ENCODE data around the gene ARGFX. TPM values are rescaled to one million over a fixed set of nuclear protein-coding genes. Genes with fewer than 3 reads are reported as not detected.
"Not testable (repeated sequence)": the region's sequence is repeated elsewhere in the genome, so short reads cannot be mapped to it uniquely, and the experiment has no call there.

ARGFX gene
- total RNA-seq, 2 experiments from 2014 or later, result not detected

- H3K4me1 Mint-ChIP-seq, result no peaks in the 10 kb centered on the region
- H3K36me3 Mint-ChIP-seq, result no peaks in the 10 kb centered on the region
- H3K9me3 Mint-ChIP-seq, result no peaks in the 10 kb centered on the region
- no peak overlapping the region for H3K27ac Mint-ChIP-seq
- ATAC-seq (ENCODE audit: low read depth) (no peak), DNase-seq (no peak)
- POLR2A ChIA-PET, result interaction anchor here (0.6 kb wide), 1 partner anchor 56 kb away, joined by 3 read pairs; no protein-coding TSS in a partner anchor
- no peak overlapping the region for H3K4me3 Mint-ChIP-seq
- peaks cover 19% of the 10 kb centered on the region for H3K27me3 Mint-ChIP-seq
Measured at GRCh38 chr3:121574449-121574848, 6.7 kb downstream of the ARGFX start.

GRCh38 chr3:121581691-121582090, 13.9 kb downstream of the ARGFX start:
- Mint-ChIP-seq H3K4me3 (no peak overlapping the region), H3K4me1 (no peaks in the 10 kb centered on the region), H3K27ac (no peak overlapping the region), H3K36me3 (no peaks in the 10 kb centered on the region), H3K9me3 (no peaks in the 10 kb centered on the region), H3K27me3 (peaks cover 15% of the 10 kb centered on the region)
- POLR2A ChIA-PET, result no interaction called here
- no peak for DNase-seq
- ATAC-seq (ENCODE audit: low read depth), result no peak

- POLR2A ChIA-PET, result no interaction called here
- no peak overlapping the region for H3K27ac Mint-ChIP-seq
- H3K27me3 Mint-ChIP-seq, result peaks cover 10% of the 10 kb centered on the region
- H3K36me3 Mint-ChIP-seq, result no peaks in the 10 kb centered on the region
- no peaks in the 10 kb centered on the region for H3K4me1 Mint-ChIP-seq
- no peak for ATAC-seq (ENCODE audit: low read depth)
- no peak for DNase-seq
- H3K9me3 Mint-ChIP-seq, result no peaks in the 10 kb centered on the region
- no peak overlapping the region for H3K4me3 Mint-ChIP-seq
Measured at GRCh38 chr3:121584418-121584817, 16.7 kb downstream of the ARGFX start.

- Mint-ChIP-seq H3K27ac (no peak within 1 kb of the TSS), H3K36me3 (no peaks in the 10 kb centered on the region)
- POLR2A ChIA-PET, result no interaction called here
Measured at GRCh38 chr3:121592856-121593702, 25.3 kb downstream of the ARGFX start, which contains the start of gene FBXO40. FBXO40 (plus strand) TSS chr3:121593379; CDS start chr3:121620576, 27,197 bp downstream.

DNA sequence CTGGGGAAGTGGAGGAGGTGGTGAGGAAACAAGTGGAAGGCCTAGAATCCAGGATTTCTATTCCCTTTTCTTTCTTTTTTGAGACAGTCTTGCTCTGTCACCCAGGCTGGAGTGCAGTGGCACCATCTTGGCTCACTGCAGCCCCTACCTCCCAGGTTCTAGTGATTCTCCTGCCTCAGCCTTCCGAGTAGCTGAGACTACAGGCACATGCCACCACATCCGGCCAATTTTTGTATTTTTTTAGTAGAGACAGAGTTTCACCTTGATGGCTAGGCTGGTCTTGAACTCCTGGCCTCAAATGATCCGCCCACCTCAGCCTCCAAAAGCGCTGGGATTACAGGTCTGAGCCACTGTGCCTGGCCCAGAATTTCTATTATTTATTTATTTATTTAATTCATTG, 26.1 kb downstream of the ARGFX start:
- H3K4me1 Mint-ChIP-seq; DNase-seq; H3K4me3 Mint-ChIP-seq; H3K9me3 Mint-ChIP-seq; H3K27ac Mint-ChIP-seq; POLR2A ChIA-PET; H3K36me3 Mint-ChIP-seq; ATAC-seq (ENCODE audit: low read depth): not testable (repeated sequence)
- peaks cover 14% of the 10 kb centered on the region for H3K27me3 Mint-ChIP-seq

More at GRCh38 chr3:121592856-121593702, 25.3 kb downstream of the ARGFX start, which contains the start of gene FBXO40:
- DNase-seq, result no peak
- H3K4me3 Mint-ChIP-seq, result no peak within 1 kb of the TSS
- no peaks in the 10 kb centered on the region for H3K9me3 Mint-ChIP-seq
- peaks cover 14% of the 10 kb centered on the region for H3K27me3 Mint-ChIP-seq
- no peak for ATAC-seq (ENCODE audit: low read depth)
- H3K4me1 Mint-ChIP-seq, result no peaks in the 10 kb centered on the region

- peaks cover 12% of the 10 kb centered on the region for H3K27me3 Mint-ChIP-seq
- H3K4me3 Mint-ChIP-seq, result no peak overlapping the region
- ATAC-seq (ENCODE audit: low read depth), result no peak
- no peaks in the 10 kb centered on the region for H3K4me1 Mint-ChIP-seq
- no peaks in the 10 kb centered on the region for H3K9me3 Mint-ChIP-seq
- no peak overlapping the region for H3K27ac Mint-ChIP-seq
- no peak for DNase-seq
- H3K36me3 Mint-ChIP-seq, result no peaks in the 10 kb centered on the region
- POLR2A ChIA-PET, result no interaction called here
Measured at GRCh38 chr3:121594850-121595249, 27.1 kb downstream of the ARGFX start.

DNA sequence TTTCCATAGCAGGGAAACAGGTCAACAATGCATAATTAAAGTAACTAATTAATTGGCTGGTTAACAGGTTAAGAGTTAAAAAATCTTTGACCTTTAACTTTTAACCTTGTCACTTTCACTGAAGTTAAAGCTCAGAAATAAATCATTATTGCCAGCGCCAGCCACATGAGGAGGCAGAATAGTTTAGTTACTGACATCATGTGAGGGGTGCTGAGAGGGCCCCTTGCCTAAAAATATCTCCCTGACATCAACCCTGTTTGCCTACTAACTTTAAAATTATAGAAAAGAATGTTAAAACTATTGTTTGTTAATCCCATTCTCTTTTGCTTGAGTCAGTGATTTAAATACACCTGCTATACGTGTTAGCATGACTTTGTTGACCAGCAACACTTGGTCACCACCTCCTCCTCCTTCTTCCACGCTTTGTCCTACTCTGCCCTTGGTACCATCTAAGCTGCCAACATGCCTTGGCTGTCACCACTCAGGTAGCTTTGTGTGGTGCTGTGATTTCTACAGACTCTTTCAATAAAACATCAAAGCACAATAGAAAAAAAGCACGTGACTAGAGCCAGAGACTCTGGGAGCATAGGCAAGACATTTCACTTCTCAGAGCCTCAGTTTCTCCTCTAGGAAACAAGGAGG, 28.1 kb downstream of the ARGFX start:
- Mint-ChIP-seq H3K27ac (no peak overlapping the region), H3K9me3 (no peaks in the 10 kb centered on the region), H3K4me1 (no peaks in the 10 kb centered on the region), H3K27me3 (peaks cover 8% of the 10 kb centered on the region), H3K36me3 (no peaks in the 10 kb centered on the region), H3K4me3 (no peak overlapping the region)
- ATAC-seq (ENCODE audit: low read depth) (no peak), DNase-seq (no peak)
- POLR2A ChIA-PET, result no interaction called here

DNA sequence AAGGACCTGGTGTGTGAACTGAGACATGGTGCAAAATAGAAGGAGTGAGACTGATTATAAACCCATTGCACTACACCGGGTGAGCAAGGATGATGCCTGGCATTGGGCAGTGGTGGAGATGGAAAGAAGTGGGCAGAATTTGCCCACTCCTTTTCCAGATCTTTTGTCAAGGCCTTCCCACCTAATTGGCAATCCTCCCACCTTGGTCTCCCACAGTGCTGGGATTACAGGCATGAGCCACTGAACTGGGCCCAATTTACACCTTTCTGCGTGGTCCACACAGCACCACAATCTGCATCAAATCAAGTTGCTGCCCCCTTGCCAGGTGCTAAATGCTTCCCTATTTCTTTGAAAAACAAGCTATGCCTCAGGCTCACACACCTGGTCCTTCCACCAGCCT, 30.8 kb downstream of the ARGFX start:
- H3K4me1 Mint-ChIP-seq, result no peaks in the 10 kb centered on the region
- POLR2A ChIA-PET, result no interaction called here
- no peaks in the 10 kb centered on the region for H3K36me3 Mint-ChIP-seq
- H3K4me3 Mint-ChIP-seq, result no peak overlapping the region
- ATAC-seq (ENCODE audit: low read depth), result no peak
- no peak for DNase-seq
- H3K9me3 Mint-ChIP-seq, result no peaks in the 10 kb centered on the region
- H3K27me3 Mint-ChIP-seq, result peaks cover 3% of the 10 kb centered on the region
- no peak overlapping the region for H3K27ac Mint-ChIP-seq

- H3K27ac Mint-ChIP-seq; H3K27me3 Mint-ChIP-seq; H3K9me3 Mint-ChIP-seq; H3K4me1 Mint-ChIP-seq; H3K36me3 Mint-ChIP-seq; POLR2A ChIA-PET; DNase-seq; H3K4me3 Mint-ChIP-seq; ATAC-seq (ENCODE audit: low read depth): not testable (repeated sequence)
Measured at GRCh38 chr3:121599900-121600299, 32.2 kb downstream of the ARGFX start.

DNA sequence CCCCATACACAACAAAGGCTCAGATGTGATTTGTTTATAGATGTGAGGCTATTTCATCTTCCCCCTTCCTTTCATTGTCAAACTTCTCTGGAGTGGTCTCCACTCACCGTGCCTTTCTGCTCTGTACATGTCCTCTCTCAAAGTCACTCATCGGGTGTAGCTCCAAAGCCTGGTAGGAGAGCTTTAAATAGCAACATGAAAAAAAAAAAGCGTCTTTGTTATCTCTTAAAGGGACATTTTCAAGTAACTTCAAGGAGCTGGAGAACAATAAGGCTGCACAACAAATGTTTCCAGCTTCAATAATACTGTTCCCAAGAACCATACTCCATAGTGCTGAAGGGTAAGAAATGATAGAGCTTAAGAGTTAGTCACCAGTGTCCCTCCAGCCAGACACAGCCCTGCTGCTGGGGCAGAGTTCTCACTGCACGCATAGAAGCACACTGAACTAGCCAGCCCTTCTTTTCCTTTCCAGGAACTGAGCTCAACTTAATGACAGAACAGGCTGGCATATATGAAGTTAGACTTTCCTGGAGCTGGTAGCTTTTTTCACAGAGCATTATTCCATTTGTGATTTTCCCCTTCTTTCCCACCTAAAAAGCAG, 33.6 kb downstream of the ARGFX start:
- Mint-ChIP-seq H3K27me3 (peaks cover 3% of the 10 kb centered on the region), H3K4me1 (no peaks in the 10 kb centered on the region), H3K36me3 (no peaks in the 10 kb centered on the region), H3K27ac (no peak overlapping the region), H3K4me3 (no peak overlapping the region), H3K9me3 (no peaks in the 10 kb centered on the region)
- POLR2A ChIA-PET, result no interaction called here
- ATAC-seq (ENCODE audit: low read depth) (no peak), DNase-seq (no peak)

GRCh38 chr3:121604759-121605158, 37.0 kb downstream of the ARGFX start:
- H3K36me3 Mint-ChIP-seq, result no peaks in the 10 kb centered on the region
- no peak overlapping the region for H3K4me3 Mint-ChIP-seq
- POLR2A ChIA-PET, result no interaction called here
- H3K4me1 Mint-ChIP-seq, result no peaks in the 10 kb centered on the region
- no peak for DNase-seq
- H3K27me3 Mint-ChIP-seq, result peaks cover 3% of the 10 kb centered on the region
- no peak overlapping the region for H3K27ac Mint-ChIP-seq
- no peaks in the 10 kb centered on the region for H3K9me3 Mint-ChIP-seq
- no peak for ATAC-seq (ENCODE audit: low read depth)

DNA sequence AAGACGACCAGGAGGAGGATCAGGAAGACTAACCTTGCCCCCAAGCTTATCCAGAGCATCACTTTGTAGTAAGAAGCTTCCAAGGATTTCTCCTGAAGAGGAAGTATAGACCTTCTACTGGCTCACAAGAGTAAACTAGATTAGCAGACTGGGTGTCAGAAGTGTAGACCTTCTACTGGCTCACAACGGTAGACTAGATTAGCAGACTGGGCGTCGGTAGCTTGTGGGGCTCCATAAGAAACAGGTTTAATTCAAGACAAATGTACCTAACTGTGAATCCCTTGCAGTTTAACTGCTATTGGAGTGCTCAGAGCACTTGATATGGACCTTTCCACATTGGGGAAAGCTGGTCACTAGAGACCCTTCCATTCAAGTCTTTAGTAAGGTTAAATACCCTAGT, 38.4 kb downstream of the ARGFX start:
- POLR2A ChIA-PET, result interaction anchor here (0.5 kb wide), 1 partner anchor 36 kb away, joined by 4 read pairs; no protein-coding TSS in a partner anchor
- Mint-ChIP-seq H3K4me3 (no peak overlapping the region), H3K9me3 (no peaks in the 10 kb centered on the region), H3K4me1 (no peaks in the 10 kb centered on the region), H3K27me3 (peaks cover 2% of the 10 kb centered on the region), H3K27ac (no peak overlapping the region), H3K36me3 (no peaks in the 10 kb centered on the region)
- DNase-seq, result no peak
- ATAC-seq (ENCODE audit: low read depth), result no peak
